ENCODE results near the gene OPRD1.

Gene OPRD1

GRCh38 chr1:28885472-28885877, 73.5 kb downstream of the OPRD1 start:
- no peak for DNase-seq (ENCODE audit: low spot score)

- no peak for DNase-seq (ENCODE audit: low spot score)
These were observed 74.2 kb downstream of the OPRD1 start for GRCh38 chr1:28885977-28886730.

- DNase-seq (ENCODE audit: low spot score), result peak; percentile 89
These were observed 74.9 kb downstream of the OPRD1 start for GRCh38 chr1:28886731-28887418.

GRCh38 chr1:28887419-28887834, 75.5 kb downstream of the OPRD1 start:
- peak; percentile 56 for DNase-seq (ENCODE audit: low spot score)

- DNase-seq (ENCODE audit: low spot score), result no peak
These were observed 76.1 kb downstream of the OPRD1 start for GRCh38 chr1:28887835-28888682.

- DNase-seq (ENCODE audit: low spot score), result no peak
These were observed 76.9 kb downstream of the OPRD1 start for GRCh38 chr1:28888915-28889314.

- DNase-seq (ENCODE audit: low spot score), result no peak
These were observed 77.4 kb downstream of the OPRD1 start for GRCh38 chr1:28889357-28889756.

GRCh38 chr1:28890435-28890834, 78.5 kb downstream of the OPRD1 start:
- DNase-seq (ENCODE audit: low spot score), result no peak

GRCh38 chr1:28890836-28891235, 78.9 kb downstream of the OPRD1 start:
- no peak for DNase-seq (ENCODE audit: low spot score)

- DNase-seq (ENCODE audit: low spot score), result no peak
These were observed 79.3 kb downstream of the OPRD1 start for GRCh38 chr1:28891256-28891655.

GRCh38 chr1:28893403-28894102, 81.6 kb downstream of the OPRD1 start:
- peak; percentile 24 for DNase-seq (ENCODE audit: low spot score)

- DNase-seq (ENCODE audit: low spot score), result no peak
These were observed 82.8 kb downstream of the OPRD1 start for GRCh38 chr1:28894785-28895184.

GRCh38 chr1:28895896-28896608, 84.1 kb downstream of the OPRD1 start:
- no peak for DNase-seq (ENCODE audit: low spot score)

GRCh38 chr1:28896609-28896986, 84.6 kb downstream of the OPRD1 start:
- no peak for DNase-seq (ENCODE audit: low spot score)

GRCh38 chr1:28897789-28898188, 85.8 kb downstream of the OPRD1 start:
- no peak for DNase-seq (ENCODE audit: low spot score)

GRCh38 chr1:28898405-28898881, 86.5 kb downstream of the OPRD1 start:
- no peak for DNase-seq (ENCODE audit: low spot score)

- DNase-seq (ENCODE audit: low spot score), result no peak
These were observed 87.3 kb downstream of the OPRD1 start for GRCh38 chr1:28899267-28899666.

- no peak for DNase-seq (ENCODE audit: low spot score)
These were observed 88.6 kb downstream of the OPRD1 start for GRCh38 chr1:28900562-28900961.

- DNase-seq (ENCODE audit: low spot score), result no peak
These were observed 90.8 kb downstream of the OPRD1 start for GRCh38 chr1:28902738-28903137.

GRCh38 chr1:28905921-28906666, 94.1 kb downstream of the OPRD1 start:
- no peak for DNase-seq (ENCODE audit: low spot score)

GRCh38 chr1:28909198-28909597, 97.2 kb downstream of the OPRD1 start:
- no peak for DNase-seq (ENCODE audit: low spot score)
